HCT116 (cell line): ENCODE results near the gene AEBP2. TPM values are rescaled to one million over a fixed set of nuclear protein-coding genes. Genes with fewer than 3 reads are reported as not detected.

ENCODE experiments used
- ATAC-seq: fragments of 200-7000 bp; cut with Tn5 transposase; 2 replicates; pipeline ENCODE4 v1.9.1; 2020; ENCODE audit warnings: mild to moderate bottlenecking, moderate library complexity
- BruUV-seq: library from RNA; stranded (reverse); fragments of 400-500 nt; replicated peaks from 2 replicates; lab custom pipeline; 2021; lab: Mats Ljungman, UMichigan
- CTCF ChIA-PET: fragments of 300-600 bp; sonication (Branson Sonifier 250); formaldehyde crosslinking; loops from one replicate; lab custom pipeline; 2021; ENCODE audit warnings: antibody characterized with exemption; lab: Charles Lee
- POLR2A ChIA-PET: fragments of 300-600, 350-600 bp; sonication (Branson Sonifier 250); formaldehyde crosslinking; loops from one replicate; lab custom pipeline; 2021; ENCODE audit warnings: antibody characterized with exemption; lab: Charles Lee
- RAD21 ChIA-PET, 2 experiments: fragments of 300-600 bp; sonication (Branson Sonifier 250); formaldehyde crosslinking; loops; one replicate each; lab custom pipeline; 2023; ENCODE audit warnings: low total read pairs in 2 of 2; ENCODE audit not compliant: uncharacterized antibody in 2 of 2, unreplicated experiment in 2 of 2, low non-redundant PET in 1 of 2; lab: Charles Lee
- DNase-seq: peaks from one replicate; pipeline ENCODE4 v3.0.0-alpha.2; 2010; ENCODE audit warnings: low read depth, low spot score
- H2AFZ ChIP-seq: fragments of 200-600 bp; shearing (Covaris generic), sonication (generic); 2 replicates; pipeline ENCODE4 v1.6.1; 2017; ENCODE audit warnings: low read depth, mixed run types, mixed read lengths, antibody characterized with exemption, low read length; ENCODE audit not compliant: poor library complexity, severe bottlenecking
- H3K27ac ChIP-seq: 2 replicates; pipeline ENCODE4 v1.5.1; 2012; ENCODE audit warnings: low read depth, low read length
- H3K27me3 ChIP-seq: fragments of 200-600 bp; sonication (generic); 2 replicates; pipeline ENCODE4 v1.6.1; 2016; ENCODE audit warnings: mixed run types, low read length, mixed read lengths; ENCODE audit not compliant: insufficient read depth
- H3K36me3 ChIP-seq, 2 experiments: fragments of 200-500 bp in 1 of 2; fragments of 200-600 bp in 1 of 2; sonication (Bioruptor generic) in 1 of 2; sonication (generic) in 1 of 2; 2 replicates each; pipeline versions ENCODE4 v1.5.1 to v1.6.1; 2014 to 2016; ENCODE audit warnings: low read length in 2 of 2, inconsistent platforms in 1 of 2, mixed read lengths in 1 of 2, mixed run types in 1 of 2; ENCODE audit not compliant: insufficient read depth in 2 of 2, control insufficient read depth in 1 of 2
- H3K4me1 ChIP-seq, 2 experiments: fragments of 200-600 bp in 1 of 2; sonication (generic) in 1 of 2; 2 replicates each; pipeline versions ENCODE4 v1.5.1 to v1.6.1; 2012 to 2017; ENCODE audit warnings: low read length in 2 of 2, inconsistent platforms in 1 of 2, mild to moderate bottlenecking in 1 of 2, mixed read lengths in 1 of 2, mixed run types in 1 of 2, moderate library complexity in 1 of 2; ENCODE audit not compliant: insufficient read depth in 2 of 2, control insufficient read depth in 1 of 2
- H3K4me2 ChIP-seq: fragments of 200-600 bp; sonication (generic); 2 replicates; pipeline ENCODE4 v1.6.1; 2017; ENCODE audit warnings: mixed run types, low read length, mixed read lengths
- H3K4me3 ChIP-seq, 2 experiments: fragments of 200-600 bp in 1 of 2; sonication (generic) in 1 of 2; replicated peaks in 1 of 2; 2 replicates each; pipeline ENCODE4 v1.5.1; 2011 to 2016; ENCODE audit warnings: low read length in 2 of 2, control low read depth in 1 of 2, low read depth in 1 of 2, mild to moderate bottlenecking in 1 of 2, mixed read lengths in 1 of 2, mixed run types in 1 of 2
- H3K79me2 ChIP-seq: fragments of 200-600 bp; sonication (generic); 2 replicates; pipeline ENCODE4 v1.6.1; 2017; ENCODE audit warnings: mild to moderate bottlenecking, mixed run types, low read length, moderate library complexity, mixed read lengths; ENCODE audit not compliant: insufficient read depth
- H3K9ac ChIP-seq: fragments of 200-600 bp; sonication (generic); 2 replicates; pipeline ENCODE4 v1.6.1; 2016; ENCODE audit warnings: low read length, mixed read lengths
- H3K9me2 ChIP-seq: fragments of 200-600 bp; sonication (generic), shearing (Covaris generic); 2 replicates; pipeline ENCODE4 v1.6.1; 2017; ENCODE audit warnings: mixed run types, mild to moderate bottlenecking, moderate library complexity; ENCODE audit not compliant: insufficient read depth
- H3K9me3 ChIP-seq, 2 experiments: fragments of 200-500 bp in 1 of 2; fragments of 200-600 bp in 1 of 2; sonication (Bioruptor generic) in 1 of 2; sonication (generic) in 1 of 2; 2 replicates each; pipeline ENCODE4 v1.6.1; 2014 to 2017; ENCODE audit warnings: low read length in 2 of 2, mixed read lengths in 2 of 2, inconsistent platforms in 1 of 2, low read depth in 1 of 2, mild to moderate bottlenecking in 1 of 2, mixed run types in 1 of 2, moderate library complexity in 1 of 2; ENCODE audit not compliant: control insufficient read depth in 1 of 2, insufficient read depth in 1 of 2
- H4K20me1 ChIP-seq: fragments of 200-600 bp; sonication (generic), shearing (Covaris generic); 2 replicates; pipeline ENCODE4 v1.6.1; 2017; ENCODE audit warnings: mixed run types, mild to moderate bottlenecking, moderate library complexity; ENCODE audit not compliant: insufficient read depth
- CBX3 ChIP-seq: IDR thresholded peaks from 2 replicates; pipeline ENCODE4 v1.6.1; 2012; ENCODE audit warnings: low read depth
- CEBPB ChIP-seq: IDR thresholded peaks from 2 replicates; pipeline ENCODE4 v1.6.1; 2012; ENCODE audit warnings: low read depth
- EGR1 ChIP-seq: IDR thresholded peaks from 2 replicates; pipeline ENCODE4 v1.6.1; 2012; ENCODE audit warnings: low read depth
- ELF1 ChIP-seq: IDR thresholded peaks from 2 replicates; pipeline ENCODE4 v1.6.1; 2012; ENCODE audit warnings: low read depth, borderline replicate concordance
- EZH2 ChIP-seq: fragments of 200-600 bp; sonication (generic); IDR thresholded peaks from 2 replicates; pipeline ENCODE4 v1.6.1; 2017; ENCODE audit warnings: antibody characterized with exemption, mixed run types
- FOSL1 ChIP-seq: IDR thresholded peaks from 2 replicates; pipeline ENCODE4 v1.6.1; 2012; ENCODE audit warnings: low read depth
- JUND ChIP-seq: IDR thresholded peaks from 2 replicates; pipeline ENCODE4 v1.6.1; 2012
- POLR2AphosphoS5 ChIP-seq: IDR thresholded peaks from 2 replicates; pipeline ENCODE4 v1.6.1; 2011; ENCODE audit warnings: mild to moderate bottlenecking, low read depth, low read length, moderate library complexity
- SIN3A ChIP-seq: IDR thresholded peaks from 2 replicates; pipeline ENCODE4 v1.6.1; 2012; ENCODE audit warnings: low read depth
- SP1 ChIP-seq: IDR thresholded peaks from 2 replicates; pipeline ENCODE4 v1.6.1; 2012; ENCODE audit warnings: low read depth
- TCF7L2 ChIP-seq: IDR thresholded peaks from 2 replicates; pipeline ENCODE4 v1.7.0; 2011; ENCODE audit warnings: borderline replicate concordance, inconsistent platforms; ENCODE audit not compliant: insufficient read depth, insufficient read length; ENCODE audit errors: extremely low read depth
- intact Hi-C: fragments of 100-400 bp; cut with micrococcal nuclease; formaldehyde crosslinking; loops from 2 replicates; pipeline ENCODE4 v1.10.0; 2022
- total RNA-seq: library from RNA; stranded (reverse); gene quantifications from one replicate; pipeline ENCODE4 v1.2.1, GENCODE V29; 2021; ENCODE audit not compliant: unreplicated experiment
- TF ChIP-seq, protein P1 (sequence below): IDR thresholded peaks from 2 replicates; pipeline ENCODE4 v1.6.1; 2011; ENCODE audit warnings: mild to moderate bottlenecking, low read length, moderate library complexity; ENCODE audit not compliant: insufficient replicate concordance; ENCODE audit errors: extremely low read depth
- TF ChIP-seq, protein P2 (sequence below), 3 experiments: fragments of 200-600 bp in 1 of 3; sonication (generic) in 1 of 3; IDR thresholded peaks in 2 of 3; conservative IDR thresholded peaks in 1 of 3; 2 replicates each; pipeline ENCODE4 v1.5.1; 2012 to 2017; ENCODE audit warnings: low read depth in 2 of 3, low read length in 2 of 3, antibody characterized with exemption in 1 of 3, borderline replicate concordance in 1 of 3, control low read depth in 1 of 3, mild to moderate bottlenecking in 1 of 3, mixed read lengths in 1 of 3, mixed run types in 1 of 3, moderate library complexity in 1 of 3; ENCODE audit not compliant: insufficient read depth in 1 of 3
- TF ChIP-seq, protein P3 (sequence below): IDR thresholded peaks from 2 replicates; pipeline ENCODE4 v1.6.1; 2012; ENCODE audit warnings: low read depth

Gene AEBP2
- total RNA-seq, 1 experiment from 2014 or later: 44.6 TPM

DNA sequence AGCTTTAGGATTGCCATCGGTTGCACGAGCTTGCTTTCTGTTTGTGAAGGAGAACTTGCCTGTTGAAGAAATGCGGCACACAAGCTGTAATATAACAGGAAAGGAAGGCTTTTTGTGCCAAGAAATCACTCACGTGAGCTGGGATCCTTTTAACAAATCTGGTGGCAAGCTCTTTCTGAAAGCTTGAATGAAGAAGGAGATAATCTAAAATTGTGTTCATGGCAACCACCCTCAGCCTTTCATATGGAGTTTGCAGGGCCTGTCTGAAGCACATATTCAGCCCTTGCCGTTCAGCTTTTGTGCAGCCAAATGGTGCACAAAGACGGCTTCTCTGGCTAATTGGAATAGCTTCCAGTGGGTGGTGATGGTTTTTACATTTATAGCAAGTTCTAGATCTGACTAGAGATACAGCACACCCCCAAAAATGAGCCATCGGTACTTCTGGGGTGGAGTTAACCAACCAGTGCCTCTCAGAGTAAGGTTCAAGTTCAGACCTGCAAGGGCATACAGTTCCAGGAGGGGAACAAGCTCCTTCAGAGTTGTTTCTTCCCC is 107.4 kb downstream of the AEBP2 start:
- H3K9ac ChIP-seq: no peak overlapping the region
- no peak overlapping the region for H3K27ac ChIP-seq
- ChIA-PET POLR2A (no interaction called here), CTCF (no interaction called here), RAD21 (no interaction called here)
- intact Hi-C loops: no loop called here
- no peak overlapping the region for H3K4me2 ChIP-seq
- no peaks in the 10 kb centered on the region for H3K79me2 ChIP-seq
- H3K36me3 ChIP-seq: no peaks in the 10 kb centered on the region
- H4K20me1 ChIP-seq: no peaks in the 10 kb centered on the region
- H3K9me3 ChIP-seq: no peaks in the 10 kb centered on the region
- TF ChIP-seq JUND (no peak), SP1 (no peak), ELF1 (no peak), FOSL1 (no peak), EZH2 (no peak), EGR1 (no peak), CEBPB (no peak), POLR2AphosphoS5 (no peak), TCF7L2 (no peak), CBX3 (no peak), SIN3A (no peak)
- TF ChIP-seq, protein P1, sequence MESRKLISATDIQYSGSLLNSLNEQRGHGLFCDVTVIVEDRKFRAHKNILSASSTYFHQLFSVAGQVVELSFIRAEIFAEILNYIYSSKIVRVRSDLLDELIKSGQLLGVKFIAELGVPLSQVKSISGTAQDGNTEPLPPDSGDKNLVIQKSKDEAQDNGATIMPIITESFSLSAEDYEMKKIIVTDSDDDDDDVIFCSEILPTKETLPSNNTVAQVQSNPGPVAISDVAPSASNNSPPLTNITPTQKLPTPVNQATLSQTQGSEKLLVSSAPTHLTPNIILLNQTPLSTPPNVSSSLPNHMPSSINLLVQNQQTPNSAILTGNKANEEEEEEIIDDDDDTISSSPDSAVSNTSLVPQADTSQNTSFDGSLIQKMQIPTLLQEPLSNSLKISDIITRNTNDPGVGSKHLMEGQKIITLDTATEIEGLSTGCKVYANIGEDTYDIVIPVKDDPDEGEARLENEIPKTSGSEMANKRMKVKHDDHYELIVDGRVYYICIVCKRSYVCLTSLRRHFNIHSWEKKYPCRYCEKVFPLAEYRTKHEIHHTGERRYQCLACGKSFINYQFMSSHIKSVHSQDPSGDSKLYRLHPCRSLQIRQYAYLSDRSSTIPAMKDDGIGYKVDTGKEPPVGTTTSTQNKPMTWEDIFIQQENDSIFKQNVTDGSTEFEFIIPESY: no peak
- TF ChIP-seq, protein P2, sequence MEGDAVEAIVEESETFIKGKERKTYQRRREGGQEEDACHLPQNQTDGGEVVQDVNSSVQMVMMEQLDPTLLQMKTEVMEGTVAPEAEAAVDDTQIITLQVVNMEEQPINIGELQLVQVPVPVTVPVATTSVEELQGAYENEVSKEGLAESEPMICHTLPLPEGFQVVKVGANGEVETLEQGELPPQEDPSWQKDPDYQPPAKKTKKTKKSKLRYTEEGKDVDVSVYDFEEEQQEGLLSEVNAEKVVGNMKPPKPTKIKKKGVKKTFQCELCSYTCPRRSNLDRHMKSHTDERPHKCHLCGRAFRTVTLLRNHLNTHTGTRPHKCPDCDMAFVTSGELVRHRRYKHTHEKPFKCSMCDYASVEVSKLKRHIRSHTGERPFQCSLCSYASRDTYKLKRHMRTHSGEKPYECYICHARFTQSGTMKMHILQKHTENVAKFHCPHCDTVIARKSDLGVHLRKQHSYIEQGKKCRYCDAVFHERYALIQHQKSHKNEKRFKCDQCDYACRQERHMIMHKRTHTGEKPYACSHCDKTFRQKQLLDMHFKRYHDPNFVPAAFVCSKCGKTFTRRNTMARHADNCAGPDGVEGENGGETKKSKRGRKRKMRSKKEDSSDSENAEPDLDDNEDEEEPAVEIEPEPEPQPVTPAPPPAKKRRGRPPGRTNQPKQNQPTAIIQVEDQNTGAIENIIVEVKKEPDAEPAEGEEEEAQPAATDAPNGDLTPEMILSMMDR (IDR thresholded peaks at IDR 0.05 in 2 of 3, conservative IDR thresholded peaks at IDR 0.05 in 1 of 3; ENCODE audit: borderline replicate concordance in 1 of 3, insufficient read depth in 1 of 3, low read depth in 2 of 3, low read length in 2 of 3): no peak
- TF ChIP-seq, protein P3, sequence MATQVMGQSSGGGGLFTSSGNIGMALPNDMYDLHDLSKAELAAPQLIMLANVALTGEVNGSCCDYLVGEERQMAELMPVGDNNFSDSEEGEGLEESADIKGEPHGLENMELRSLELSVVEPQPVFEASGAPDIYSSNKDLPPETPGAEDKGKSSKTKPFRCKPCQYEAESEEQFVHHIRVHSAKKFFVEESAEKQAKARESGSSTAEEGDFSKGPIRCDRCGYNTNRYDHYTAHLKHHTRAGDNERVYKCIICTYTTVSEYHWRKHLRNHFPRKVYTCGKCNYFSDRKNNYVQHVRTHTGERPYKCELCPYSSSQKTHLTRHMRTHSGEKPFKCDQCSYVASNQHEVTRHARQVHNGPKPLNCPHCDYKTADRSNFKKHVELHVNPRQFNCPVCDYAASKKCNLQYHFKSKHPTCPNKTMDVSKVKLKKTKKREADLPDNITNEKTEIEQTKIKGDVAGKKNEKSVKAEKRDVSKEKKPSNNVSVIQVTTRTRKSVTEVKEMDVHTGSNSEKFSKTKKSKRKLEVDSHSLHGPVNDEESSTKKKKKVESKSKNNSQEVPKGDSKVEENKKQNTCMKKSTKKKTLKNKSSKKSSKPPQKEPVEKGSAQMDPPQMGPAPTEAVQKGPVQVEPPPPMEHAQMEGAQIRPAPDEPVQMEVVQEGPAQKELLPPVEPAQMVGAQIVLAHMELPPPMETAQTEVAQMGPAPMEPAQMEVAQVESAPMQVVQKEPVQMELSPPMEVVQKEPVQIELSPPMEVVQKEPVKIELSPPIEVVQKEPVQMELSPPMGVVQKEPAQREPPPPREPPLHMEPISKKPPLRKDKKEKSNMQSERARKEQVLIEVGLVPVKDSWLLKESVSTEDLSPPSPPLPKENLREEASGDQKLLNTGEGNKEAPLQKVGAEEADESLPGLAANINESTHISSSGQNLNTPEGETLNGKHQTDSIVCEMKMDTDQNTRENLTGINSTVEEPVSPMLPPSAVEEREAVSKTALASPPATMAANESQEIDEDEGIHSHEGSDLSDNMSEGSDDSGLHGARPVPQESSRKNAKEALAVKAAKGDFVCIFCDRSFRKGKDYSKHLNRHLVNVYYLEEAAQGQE: no peak
- H3K9me2 ChIP-seq: no peaks in the 10 kb centered on the region
- ATAC-seq (no peak), DNase-seq (no peak)
- no peak overlapping the region for H3K4me3 ChIP-seq
- H3K4me1 ChIP-seq: no peaks in the 10 kb centered on the region
- no peaks in the 10 kb centered on the region for H3K27me3 ChIP-seq
- H2AFZ ChIP-seq: no peak overlapping the region
- BruUV-seq: no TSS peak
